Fibroblast of mammary gland (primary cell): ENCODE measurements around the gene IFT122.

ENCODE experiments used
- DNase-seq: peaks from one replicate; pipeline ENCODE4 v3.0.0-alpha.2; 2010; ENCODE audit warnings: low read depth
- H3K4me3 ChIP-seq: 2 replicates; pipeline ENCODE4 v1.5.1; 2011; ENCODE audit warnings: low read depth, mild to moderate bottlenecking, low read length, moderate library complexity; ENCODE audit not compliant: control insufficient read depth
- TF ChIP-seq, protein P1 (sequence below): conservative IDR thresholded peaks from 2 replicates; pipeline ENCODE4 v1.5.1; 2011; ENCODE audit warnings: low read depth, low read length, inconsistent platforms; ENCODE audit not compliant: control insufficient read depth, insufficient read depth

Gene IFT122

GRCh38 chr3:129461461-129462146, 21.6 kb downstream of the IFT122 start:
- DNase-seq, result peak; percentile 81
- TF ChIP-seq, protein P1, sequence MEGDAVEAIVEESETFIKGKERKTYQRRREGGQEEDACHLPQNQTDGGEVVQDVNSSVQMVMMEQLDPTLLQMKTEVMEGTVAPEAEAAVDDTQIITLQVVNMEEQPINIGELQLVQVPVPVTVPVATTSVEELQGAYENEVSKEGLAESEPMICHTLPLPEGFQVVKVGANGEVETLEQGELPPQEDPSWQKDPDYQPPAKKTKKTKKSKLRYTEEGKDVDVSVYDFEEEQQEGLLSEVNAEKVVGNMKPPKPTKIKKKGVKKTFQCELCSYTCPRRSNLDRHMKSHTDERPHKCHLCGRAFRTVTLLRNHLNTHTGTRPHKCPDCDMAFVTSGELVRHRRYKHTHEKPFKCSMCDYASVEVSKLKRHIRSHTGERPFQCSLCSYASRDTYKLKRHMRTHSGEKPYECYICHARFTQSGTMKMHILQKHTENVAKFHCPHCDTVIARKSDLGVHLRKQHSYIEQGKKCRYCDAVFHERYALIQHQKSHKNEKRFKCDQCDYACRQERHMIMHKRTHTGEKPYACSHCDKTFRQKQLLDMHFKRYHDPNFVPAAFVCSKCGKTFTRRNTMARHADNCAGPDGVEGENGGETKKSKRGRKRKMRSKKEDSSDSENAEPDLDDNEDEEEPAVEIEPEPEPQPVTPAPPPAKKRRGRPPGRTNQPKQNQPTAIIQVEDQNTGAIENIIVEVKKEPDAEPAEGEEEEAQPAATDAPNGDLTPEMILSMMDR, result no peak

DNA sequence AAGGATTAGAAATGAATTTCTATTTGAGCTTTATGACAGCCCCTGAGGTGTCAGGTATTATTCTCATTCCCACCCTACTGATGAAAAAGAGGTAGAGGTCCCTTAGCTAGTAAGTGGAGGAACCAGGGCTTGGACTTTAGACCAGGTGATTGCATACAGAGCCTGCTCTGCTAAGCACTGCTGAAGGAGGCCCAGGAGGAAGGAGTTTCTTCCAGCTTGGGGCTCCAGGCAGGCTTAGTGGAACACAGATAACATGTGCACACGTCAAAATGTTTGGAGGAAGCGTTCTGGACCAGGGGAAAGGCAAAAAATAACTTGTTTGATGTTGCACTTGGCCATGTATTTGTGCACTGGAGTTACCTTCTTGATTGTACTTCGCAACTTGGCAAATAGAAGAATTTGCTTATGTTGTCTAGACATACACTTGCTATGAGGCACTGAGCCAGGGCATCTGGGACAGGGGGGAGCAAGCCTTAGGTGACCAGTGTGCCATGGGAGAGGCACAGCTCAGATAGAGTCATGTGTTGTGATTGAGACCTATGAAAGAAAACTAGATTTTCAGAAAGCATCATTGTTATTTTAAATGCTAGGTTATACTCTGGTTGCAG, 22.4 kb downstream of the IFT122 start:
- TF ChIP-seq, protein P1, result no peak
- no peak for DNase-seq
- no peak overlapping the region for H3K4me3 ChIP-seq

More at GRCh38 chr3:129461461-129462146, 21.6 kb downstream of the IFT122 start:
- no peak overlapping the region for H3K4me3 ChIP-seq

- TF ChIP-seq, protein P1, result no peak
- H3K4me3 ChIP-seq, result no peak overlapping the region
- no peak for DNase-seq
Observed at GRCh38 chr3:129463094-129463493, 23.1 kb downstream of the IFT122 start.

GRCh38 chr3:129463716-129464115, 23.7 kb downstream of the IFT122 start:
- H3K4me3 ChIP-seq, result no peak overlapping the region
- TF ChIP-seq, protein P1, result no peak
- no peak for DNase-seq

DNA sequence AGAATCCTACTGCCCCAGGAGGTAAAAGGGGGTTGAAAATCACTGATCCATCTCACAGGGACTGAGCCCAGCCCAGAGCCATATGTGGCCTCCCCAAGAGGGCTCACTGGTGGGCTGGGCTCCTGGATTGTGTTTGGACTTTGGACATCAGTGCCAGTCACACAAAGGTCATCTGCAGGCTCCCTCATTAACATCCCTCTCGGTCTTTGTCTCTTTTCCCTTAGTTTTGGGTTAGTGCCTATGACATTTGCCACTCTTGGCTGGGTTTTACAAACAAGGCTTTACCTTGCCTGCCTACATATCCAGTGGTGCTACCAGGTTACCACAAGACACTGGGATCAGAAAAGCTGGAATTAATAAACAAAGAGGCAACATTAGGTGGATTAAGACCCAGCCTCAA, 27.9 kb downstream of the IFT122 start:
- no peak for DNase-seq
- TF ChIP-seq, protein P1, result no peak
- no peak overlapping the region for H3K4me3 ChIP-seq

- TF ChIP-seq, protein P1, result no peak
- DNase-seq, result no peak
Observed at GRCh38 chr3:129469026-129469425, 29.0 kb downstream of the IFT122 start.

More at GRCh38 chr3:129469026-129469425, 29.0 kb downstream of the IFT122 start:
- no peak overlapping the region for H3K4me3 ChIP-seq
